ENCODE data around the gene UBE2O.
"Not testable (repeated sequence)": the region's sequence is repeated elsewhere in the genome, so short reads cannot be mapped to it uniquely, and the experiment has no call there.

Gene UBE2O

DNA sequence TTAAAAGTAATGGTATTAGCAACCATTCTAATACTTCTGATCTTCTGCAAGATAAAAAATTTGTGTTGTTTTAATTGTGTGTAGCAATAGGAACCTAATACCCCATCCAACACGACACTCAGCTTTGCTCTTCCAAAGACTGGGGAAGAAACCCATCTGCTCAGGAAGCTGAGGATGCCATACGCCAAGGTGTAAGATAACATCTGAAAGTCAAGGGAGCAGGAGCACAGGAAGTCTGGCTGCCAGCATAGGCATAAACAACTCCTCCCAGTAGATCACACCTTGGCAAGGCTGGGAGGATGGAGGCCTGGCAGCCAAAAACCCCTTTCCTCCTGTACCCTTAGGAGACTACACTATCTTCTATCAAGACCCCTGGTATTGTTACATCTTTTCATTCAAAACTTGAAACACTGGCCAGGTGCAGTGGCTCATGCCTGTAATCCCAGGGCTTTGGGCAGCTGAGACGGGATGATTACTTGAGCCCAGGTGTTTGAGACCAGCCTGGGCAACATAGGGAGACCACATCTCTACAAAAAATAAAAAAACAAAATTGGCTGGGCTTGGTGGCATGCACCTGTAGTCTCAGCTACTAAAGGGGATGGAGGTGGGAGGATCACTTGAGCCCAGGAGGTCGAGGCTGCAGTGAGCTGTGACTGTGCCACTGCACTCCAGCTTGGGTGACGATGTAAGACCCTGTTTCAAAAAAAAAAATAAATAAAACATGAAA, 74.2 kb downstream of the UBE2O start:
- no peak for DNase-seq (ENCODE audit: low read depth in 2 of 2, low spot score in 1 of 2)

DNA sequence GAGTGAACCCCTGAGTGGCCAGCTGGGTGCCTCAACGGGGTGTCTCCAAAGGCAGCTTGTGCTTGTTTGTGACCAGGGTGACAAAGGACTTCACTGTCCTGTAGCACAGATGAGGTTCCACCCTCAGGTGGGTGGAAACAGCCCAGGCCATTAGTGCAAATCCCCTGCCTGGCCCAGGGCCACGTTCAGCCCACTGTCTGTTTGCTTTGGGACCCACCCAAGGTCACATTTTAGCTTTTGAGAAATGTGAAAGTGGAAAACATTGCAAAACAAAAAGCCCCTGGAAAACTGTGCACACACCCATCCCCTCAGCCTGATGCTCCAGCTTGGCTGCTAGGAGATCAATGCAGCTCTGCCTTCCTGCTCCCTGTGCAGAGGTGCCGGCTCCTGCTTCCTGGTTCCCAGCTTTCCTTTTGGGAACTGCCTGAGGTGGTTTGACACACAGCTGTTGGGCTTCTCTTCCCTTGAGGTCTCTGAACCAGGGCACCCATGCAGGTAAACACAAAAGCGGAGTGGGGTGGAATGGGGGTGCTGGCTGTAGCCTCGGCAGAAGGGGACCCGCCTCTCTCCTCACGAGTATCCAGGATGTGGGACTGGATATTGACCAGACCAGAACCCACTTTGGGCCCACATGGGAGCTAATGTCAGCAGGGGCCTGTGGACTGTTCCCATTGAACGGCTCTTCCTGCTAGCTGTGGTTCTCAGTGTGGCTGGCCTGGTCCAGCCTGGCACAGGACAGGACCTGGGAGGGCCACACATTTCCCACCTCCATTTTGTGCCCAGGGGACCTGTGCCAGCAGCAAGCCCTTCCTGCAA, 76.4 kb downstream of the UBE2O start:
- DNase-seq (ENCODE audit: low read depth in 2 of 2, low spot score in 1 of 2), result no peak

DNA sequence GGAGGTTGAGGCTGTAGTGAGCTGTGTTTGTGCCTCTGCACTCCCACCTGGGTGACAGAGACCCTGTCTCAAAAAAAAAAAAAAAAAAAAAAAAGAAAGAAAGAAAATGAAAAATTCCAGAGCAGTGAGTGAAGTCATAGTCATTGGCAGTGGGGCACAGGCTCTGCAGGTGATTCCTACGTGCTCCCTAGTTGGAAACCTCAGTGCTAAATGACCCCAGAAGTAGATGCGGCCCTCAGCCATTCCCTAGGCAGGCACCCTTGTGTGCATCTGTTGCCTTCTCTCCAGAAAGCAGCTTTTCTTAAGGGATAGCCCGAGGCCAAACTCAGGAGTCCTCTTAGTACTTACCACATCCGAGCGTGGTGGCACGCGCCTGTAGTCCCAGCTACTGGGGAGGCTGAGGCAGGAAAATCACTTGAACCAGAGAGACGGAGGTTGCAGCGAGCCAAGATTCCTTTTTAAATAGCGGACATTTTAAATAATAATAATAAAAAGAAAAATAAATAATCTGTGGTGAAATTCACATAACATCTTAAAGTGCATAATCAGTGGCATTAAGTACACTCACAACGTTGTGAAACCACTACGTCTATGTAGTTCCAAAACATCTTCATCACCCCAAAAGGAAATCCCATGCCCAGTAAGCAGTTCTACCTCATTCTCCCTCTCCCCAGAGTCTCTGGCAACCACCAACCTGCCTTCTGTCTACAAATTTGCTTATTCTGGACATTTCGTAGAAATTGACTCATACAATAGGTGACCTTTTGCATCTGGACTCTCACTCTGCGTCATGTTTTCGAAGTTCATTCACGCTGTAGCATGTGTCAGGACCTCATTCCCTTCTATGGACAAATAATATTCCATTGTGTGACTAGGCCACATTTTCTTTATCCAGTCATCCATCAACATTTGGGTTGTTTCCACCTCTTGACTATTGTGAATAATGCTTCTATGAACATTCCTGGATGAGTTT, 81.0 kb downstream of the UBE2O start:
- DNase-seq (ENCODE audit: low read depth in 2 of 2, low spot score in 1 of 2), result no peak

- DNase-seq (ENCODE audit: low read depth in 2 of 2, low spot score in 1 of 2), result no peak
Measured at GRCh38 chr17:76370261-76370993, 82.5 kb downstream of the UBE2O start.

- no peak for DNase-seq (ENCODE audit: low read depth in 2 of 2, low spot score in 1 of 2)
Measured at GRCh38 chr17:76369804-76370203, 83.1 kb downstream of the UBE2O start.

- no peak for DNase-seq (ENCODE audit: low read depth in 2 of 2, low spot score in 1 of 2)
Measured at GRCh38 chr17:76369379-76369778, 83.6 kb downstream of the UBE2O start.

- no peak for DNase-seq (ENCODE audit: low read depth in 2 of 2, low spot score in 1 of 2)
Measured at GRCh38 chr17:76368545-76368944, 84.4 kb downstream of the UBE2O start.

DNA sequence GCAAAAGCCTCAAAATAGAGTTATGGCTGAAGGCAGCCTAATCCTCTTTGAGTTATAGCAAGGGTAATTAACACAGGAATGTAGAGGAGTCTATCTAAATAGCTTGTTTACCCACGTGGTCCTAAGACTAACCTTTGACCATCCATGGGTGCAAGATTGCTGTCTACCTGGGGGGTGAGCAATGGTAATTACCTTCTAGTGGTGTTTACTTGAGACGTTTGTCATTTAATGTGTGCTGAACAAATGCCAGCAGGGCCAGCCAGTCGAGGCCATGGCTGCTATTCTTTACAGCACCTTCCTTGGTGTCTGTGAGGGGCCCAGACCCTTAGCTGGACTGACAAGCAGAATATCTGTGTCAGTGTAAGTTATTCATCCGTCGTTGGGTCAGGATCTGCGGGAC, 85.3 kb downstream of the UBE2O start:
- no peak for DNase-seq (ENCODE audit: low read depth in 2 of 2, low spot score in 1 of 2)

GRCh38 chr17:76366247-76366646, 86.7 kb downstream of the UBE2O start:
- DNase-seq (ENCODE audit: low read depth in 2 of 2, low spot score in 1 of 2), result no peak

DNA sequence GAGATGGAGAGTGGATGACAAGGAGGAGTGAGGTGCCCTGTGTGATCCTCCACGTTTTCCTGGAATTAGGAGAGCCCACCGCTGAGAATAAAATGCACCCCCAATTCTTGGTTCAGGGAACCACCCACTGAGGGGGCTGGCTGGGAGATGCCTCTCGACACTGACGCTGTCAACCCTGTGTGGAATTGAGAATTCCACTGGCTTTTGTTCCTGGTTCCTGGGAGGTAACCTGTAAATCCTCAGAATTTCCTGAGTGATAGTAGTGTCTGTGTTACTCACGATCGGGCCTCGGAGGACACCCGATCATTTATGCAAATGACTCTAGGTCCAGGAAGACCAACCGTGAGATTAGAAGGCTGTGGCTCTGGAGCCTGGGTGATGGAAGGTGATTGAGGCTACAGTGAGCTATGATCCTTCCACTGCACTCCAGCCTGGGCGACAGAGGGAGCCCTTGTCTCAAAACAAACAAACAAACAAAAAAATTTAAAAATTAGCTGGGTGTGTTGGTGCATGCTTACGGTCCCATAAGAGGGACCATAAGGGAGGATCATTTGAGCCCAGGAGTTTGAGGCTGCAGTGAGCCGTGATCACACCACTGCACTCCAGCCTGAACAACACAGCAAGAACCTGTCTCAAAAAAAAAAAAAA, 87.6 kb downstream of the UBE2O start:
- no peak for DNase-seq (ENCODE audit: low read depth in 2 of 2, low spot score in 1 of 2)

DNA sequence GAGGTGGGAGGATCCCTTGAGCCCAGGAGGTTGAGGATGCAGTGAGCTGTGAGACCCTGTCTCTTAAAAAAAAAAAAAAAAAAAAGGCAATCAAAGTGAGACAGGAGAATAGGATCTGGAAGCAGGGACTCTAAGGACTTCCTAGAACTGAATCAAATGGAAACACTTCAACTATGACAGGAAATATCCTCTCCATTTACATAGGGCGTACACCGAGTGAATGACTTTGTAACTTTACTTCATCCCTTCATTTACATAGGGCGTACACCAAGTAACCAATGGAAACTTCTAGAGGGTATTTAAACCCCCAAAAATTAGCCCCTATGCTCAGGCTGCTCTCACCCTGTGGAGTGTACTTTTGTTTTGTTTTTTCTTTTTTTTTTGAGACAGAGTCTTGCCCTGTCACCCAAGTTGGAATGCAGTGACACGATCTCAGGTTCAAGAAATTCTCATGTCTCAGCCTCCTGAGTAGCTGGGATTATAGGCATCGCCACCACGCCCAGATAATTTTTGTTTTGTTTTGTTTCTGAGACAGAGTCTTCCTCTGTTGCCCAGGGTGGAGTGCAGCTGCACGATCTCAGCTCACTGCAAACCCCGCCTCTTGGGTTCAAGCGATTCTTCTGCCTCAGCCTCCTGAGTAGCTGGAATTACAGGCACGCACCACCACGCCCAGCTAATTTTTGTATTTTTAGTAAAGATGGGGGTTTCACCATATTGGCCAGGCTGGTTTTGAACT, 89.7 kb downstream of the UBE2O start:
- no peak for DNase-seq (ENCODE audit: low read depth in 2 of 2, low spot score in 1 of 2)

DNA sequence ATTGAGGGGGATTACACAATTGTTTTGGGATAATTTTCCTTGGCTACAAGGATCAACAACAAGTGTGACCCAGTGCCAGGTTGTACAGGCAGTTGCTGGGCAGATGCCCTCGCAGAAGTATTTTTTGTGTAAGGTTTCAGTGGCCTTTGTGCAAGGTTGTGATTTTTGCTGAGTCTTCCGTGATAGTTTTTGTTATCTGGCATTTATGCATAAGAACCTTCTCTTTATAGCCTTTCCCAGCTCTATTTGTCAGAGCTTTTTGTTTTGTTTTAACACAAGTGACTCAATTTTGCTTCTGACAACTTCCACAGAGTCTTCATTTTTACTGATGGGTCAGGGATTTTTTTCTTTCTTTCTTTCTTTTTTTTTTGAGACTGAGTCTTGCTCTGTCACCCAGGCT, 92.5 kb downstream of the UBE2O start:
- DNase-seq (ENCODE audit: low read depth in 2 of 2, low spot score in 1 of 2), result no peak

GRCh38 chr17:76359776-76360175, 93.2 kb downstream of the UBE2O start:
- not testable (repeated sequence) for DNase-seq (ENCODE audit: low read depth in 2 of 2, low spot score in 1 of 2)

- DNase-seq (ENCODE audit: low read depth in 2 of 2, low spot score in 1 of 2), result no peak
Measured at GRCh38 chr17:76359375-76359774, 93.6 kb downstream of the UBE2O start.

GRCh38 chr17:76357597-76358158, 95.3 kb downstream of the UBE2O start:
- no peak for DNase-seq (ENCODE audit: low read depth in 2 of 2, low spot score in 1 of 2)

- no peak for DNase-seq (ENCODE audit: low read depth in 2 of 2, low spot score in 1 of 2)
Measured at GRCh38 chr17:76356803-76357456, 96.0 kb downstream of the UBE2O start.

DNA sequence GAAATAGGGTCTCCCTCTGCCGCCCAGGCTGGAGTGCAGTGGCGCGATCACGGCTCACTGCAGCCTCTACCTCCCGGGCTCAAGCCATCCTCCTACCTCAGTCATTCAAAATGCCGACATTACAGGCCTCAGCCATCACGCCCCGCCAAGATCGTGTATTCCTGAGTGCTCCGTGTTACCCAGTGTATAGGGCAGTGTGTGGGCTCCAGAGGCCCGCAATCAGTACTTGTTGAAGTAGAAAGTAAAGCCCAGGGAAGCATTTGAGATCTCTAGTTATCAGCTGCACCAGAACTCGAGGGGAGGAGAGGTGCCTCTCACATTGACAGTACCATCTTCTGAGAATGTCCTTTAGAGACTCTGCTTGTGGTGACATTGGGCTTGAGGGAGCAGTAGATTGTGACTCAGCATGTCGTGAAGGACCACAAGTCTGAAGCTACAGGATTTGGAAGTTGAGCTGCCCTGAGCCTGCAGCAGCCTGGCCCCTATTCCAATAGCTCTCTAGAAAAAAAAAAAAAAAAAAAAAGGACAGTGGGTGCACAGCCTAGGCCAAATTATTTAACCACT, 98.1 kb downstream of the UBE2O start:
- DNase-seq (ENCODE audit: low read depth in 2 of 2, low spot score in 1 of 2), result no peak

DNA sequence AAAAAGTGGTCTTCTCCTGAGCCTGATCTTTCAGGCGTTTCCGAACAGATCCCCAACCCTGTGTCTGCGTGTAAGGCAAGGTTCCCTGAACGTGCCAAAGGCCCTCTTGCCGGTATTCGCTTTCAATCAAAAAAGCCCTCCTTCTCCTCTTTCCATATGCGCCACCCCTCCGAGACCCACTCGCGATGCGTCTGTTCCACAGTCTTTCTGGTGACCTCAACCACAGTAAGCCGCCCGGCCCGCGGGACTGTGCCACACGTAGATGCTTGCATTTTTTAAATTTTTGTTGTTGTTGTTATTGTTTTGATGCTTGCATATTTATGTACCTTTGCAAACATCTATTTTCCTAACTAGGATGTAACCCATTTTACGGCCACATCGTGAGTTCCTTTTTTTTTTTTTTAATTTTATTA, 98.6 kb downstream of the UBE2O start:
- DNase-seq (ENCODE audit: low read depth in 2 of 2, low spot score in 1 of 2), result no peak
